ENCODE data around the gene CPEB2.
"Not testable (repeated sequence)": the region's sequence is repeated elsewhere in the genome, so short reads cannot be mapped to it uniquely, and the experiment has no call there.

Gene CPEB2

DNA sequence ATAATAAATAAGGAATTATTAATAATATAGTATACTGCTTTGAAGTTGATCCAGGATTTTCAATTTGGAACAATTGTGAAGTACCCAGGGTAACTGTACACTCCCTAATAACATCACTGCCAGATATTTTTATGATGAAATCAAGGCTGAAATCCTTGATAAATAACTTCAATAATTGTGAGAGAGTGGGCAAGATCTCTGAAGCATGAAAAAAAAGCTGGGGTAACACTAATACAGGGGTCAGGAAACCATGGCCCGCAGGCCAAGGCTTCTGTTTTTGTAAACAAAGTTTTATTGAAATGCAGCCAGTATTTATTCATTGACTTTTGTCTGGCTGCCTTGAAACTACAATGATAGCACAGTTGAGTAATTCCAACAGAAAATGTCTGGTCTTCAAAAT, 41.6 kb downstream of the CPEB2 start:
- DNase-seq: no peak

DNA sequence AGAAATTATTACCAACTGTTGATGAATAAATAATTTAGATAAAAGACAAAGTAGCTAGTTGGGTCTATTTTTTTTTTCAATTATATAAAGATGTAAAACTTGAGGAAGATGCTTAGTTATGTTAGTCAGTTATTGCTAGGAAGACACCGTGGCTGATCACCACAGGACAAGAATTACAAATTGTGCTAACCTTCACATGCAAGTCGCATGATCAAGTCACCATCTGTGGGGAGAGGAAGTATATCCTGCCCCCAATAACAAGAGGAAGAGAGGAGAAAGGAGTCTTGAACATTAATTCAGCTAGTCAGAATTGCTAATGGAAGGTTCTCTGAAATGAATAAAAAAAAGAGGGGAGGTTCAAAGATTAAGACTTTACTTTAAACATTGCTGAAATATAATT, 52.3 kb downstream of the CPEB2 start:
- DNase-seq: no peak

DNA sequence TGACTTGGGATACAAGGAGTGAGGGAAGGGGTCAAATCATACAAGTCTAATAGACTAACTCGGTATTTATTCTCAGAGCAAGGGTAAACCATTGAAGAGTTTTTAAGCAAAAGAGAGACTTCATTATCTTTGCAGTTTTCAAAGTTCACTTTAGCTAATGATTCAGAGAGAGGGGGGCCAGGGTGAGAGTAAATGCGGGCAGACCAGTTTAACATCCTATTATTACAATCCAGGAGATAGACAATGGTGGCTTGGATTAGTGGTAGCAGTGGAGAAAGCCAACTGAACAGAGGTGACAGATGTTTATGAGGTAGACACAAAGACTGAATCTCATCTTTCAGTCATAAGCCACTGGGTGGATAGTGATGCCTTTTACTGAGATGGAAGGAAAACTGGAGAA, 57.9 kb downstream of the CPEB2 start:
- no peak for DNase-seq

DNA sequence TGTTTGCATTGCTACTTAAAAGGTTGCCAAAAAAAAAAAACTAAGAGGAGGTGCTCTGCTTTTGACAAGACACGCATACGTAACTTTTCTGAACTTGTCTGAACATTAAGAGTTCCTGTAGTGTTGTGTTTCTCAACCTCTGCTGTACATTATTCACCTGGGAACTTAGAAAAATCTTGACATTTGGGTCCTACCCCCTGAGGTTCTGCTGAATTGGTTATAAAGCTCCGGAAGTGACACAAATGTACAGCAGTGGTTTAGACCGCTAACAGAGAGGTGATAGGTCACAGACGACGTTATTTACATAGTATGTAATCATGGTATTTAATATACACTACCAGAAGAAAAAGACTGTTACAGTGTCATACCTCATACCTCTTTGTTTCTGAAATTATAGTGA, 61.1 kb downstream of the CPEB2 start:
- no peak for DNase-seq

DNA sequence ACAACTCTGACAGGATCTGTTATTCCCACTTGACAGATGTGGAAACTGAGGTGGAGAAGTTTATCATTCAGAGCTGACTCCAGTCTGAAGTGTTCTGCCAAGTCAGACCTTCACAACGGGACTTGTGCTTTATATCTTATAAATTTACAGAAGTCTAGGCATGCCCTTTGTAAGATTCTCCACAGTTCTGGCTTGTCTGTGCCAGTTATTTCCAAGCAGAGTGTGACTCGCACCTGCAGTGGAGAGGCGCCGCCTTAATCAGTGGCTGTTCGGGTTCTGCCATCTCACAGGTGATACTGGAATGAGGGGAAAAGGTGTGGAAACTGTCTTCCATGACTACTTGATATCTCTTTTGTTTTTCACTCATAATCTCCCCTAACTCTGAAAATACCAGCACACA, 63.2 kb downstream of the CPEB2 start:
- no peak for DNase-seq

DNA sequence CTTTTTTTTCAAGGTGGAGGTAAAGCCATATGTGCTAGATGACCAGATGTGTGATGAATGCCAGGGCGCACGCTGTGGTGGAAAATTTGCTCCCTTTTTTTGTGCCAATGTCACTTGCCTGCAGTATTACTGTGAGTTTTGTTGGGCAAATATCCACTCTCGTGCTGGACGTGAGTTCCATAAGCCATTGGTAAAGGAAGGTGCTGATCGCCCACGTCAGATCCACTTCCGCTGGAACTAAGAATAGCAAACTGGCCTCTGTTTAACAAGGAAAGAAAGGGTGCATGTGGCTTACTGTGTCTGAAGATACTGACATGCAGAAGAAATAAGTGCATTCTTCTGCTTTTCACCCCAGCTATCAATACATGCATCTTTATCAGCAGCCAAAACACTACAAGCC, 63.9 kb downstream of the CPEB2 start:
- peak in 2 of 56 donors; percentile 1 to 4 for DNase-seq

DNA sequence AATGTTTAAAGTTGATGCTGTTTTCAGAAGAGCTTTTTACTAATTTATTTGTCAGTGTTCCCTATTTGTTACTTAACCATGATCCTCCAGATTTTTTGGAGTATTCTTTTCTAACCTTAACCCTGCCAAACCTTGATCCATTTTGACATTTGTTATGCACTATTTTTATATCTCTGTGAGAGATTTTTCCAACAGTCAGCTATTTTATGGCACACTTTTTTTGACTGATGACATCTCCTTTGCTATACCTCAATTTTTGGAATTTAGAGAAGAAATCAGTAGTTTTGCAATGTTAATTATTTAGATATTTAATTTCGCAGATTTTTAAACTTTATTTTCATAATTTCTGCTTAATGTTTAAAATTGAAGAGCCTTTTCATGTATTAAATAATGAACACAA, 66.0 kb downstream of the CPEB2 start:
- DNase-seq: no peak

DNA sequence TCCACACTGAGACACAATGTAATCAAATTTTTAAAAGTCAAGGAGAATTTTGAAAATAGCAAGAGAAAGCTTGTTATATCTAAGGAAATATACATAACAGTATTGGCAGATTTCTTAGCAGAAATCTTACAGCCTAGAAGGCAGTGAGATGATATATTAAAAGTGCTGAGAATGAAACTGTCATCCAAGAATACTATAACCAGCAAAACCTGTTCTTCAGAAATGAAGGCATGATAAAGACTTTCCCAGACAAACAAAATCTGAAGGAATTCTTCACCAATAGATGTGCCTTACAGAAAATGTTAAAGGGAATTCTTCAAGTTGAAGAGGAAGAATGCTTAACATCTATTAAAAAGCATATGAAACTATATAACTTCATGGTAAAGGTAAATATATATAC, 73.6 kb downstream of the CPEB2 start:
- no peak for DNase-seq

DNA sequence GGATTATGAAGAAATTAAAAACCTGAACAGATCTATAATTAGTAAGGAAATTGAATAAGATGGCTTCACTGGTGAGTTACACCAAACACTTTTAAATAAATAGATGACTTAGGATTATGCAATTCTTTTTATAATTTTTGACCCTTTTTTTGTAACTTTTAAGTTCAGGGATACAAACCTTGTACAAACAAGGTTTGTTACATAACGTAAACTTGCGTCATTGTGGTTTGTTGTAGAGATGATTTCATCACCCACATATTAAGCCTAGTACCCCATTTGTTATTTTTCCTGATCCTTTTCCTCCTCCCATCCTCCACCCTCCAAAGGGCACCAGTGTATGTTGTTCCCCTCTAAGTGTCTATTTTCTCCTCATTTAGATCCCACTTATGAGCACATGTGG, 75.7 kb downstream of the CPEB2 start:
- no peak for DNase-seq

DNA sequence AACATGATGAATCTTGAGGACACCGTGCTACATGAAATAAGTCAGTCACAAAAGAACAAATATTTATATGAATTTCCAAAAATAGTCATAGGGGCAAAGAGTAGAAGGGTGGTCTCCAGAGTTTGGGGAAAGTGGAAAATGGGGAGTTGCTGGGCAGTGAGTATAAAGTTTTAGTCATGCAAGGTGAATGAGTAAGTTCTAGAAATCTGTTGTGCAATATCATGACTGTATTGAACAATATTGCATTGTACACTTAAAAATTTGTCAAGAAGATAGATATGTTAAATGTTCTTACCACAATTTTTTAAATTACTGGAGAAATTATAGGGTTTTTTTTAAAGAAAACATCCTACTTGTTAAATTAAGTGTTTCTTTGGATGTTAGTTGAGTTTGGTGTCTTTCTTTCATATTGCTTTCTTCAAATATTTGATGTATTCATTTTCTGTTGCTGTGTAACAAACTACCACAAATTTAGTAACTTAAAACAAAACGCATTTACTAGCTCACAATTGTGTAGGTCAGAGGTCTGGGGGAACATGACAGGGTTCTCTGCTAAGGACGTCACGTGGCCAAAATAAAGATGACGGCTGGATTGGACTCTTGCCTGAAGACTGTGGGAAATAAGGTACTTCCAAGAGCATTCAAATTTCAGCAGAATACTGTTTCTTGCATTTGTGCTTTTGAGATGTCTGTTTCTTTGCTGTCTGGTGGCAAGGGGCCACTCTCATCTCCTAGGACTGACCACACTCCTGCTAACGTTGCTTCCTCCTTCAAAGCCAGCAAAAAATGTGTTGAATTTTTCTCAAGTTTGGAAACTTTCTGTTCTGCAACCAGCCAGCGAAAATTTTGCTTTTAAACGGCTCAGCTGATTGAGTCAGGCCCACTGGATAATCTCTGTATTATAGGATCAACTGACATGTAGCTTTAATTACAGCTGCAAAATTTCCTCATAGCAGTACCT, 76.7 kb downstream of the CPEB2 start:
- no peak for DNase-seq

DNA sequence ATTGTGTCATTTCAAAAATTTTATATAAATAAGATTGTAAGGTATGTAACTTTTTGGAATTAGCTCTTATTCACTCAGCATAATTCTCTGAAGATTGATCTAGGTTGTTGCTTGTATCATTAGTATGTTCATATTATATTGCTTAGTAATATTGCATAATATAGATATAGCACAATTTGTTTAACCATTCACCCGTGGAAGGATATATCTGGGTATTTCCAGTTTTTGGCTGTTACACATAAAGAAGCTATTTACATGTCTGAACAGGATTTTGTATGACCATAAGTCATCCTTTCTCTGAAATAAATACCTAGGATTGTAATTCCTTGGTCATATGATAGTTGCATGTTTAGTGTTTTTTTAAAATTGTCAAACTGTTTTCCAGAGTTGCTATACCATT, 82.5 kb downstream of the CPEB2 start:
- no peak for DNase-seq

DNA sequence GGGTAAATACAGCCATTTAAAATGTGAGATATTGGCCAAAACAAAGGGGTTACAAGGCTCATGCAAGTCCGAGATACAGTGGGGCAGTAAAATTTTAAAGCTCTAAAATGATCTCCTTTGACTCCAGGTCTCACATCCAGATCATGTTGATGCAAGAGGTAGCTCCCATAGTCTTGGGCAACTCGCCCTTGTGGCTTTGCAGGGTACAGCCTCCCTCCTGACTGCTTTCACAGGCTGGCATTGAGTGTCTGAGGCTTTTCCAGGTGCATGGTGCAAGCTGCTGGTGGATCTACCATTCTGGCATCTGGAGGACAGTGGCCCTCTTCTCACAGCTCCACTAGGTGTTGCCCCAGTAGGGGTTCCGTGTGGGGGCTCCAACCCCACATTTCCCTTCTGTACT, 83.5 kb downstream of the CPEB2 start:
- DNase-seq: not testable (repeated sequence)

DNA sequence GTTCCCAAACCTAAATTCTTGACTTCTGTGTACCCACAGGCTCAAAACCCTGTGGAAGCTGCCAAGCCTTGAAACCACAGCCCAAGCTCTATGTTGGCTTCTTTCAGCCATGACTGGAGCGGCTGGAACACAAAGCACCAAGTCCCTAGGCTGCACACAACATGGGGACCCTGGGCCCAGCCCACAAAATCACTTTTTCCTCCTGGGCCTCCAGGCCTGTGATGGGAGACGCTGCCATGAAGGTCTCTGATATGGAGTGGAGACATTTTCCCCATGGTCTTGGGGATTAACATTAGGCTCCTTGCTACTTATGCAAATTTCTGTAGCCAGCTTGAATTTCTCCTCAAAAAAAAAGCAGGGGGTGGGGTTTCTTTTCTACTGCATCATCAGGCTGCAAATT, 84.0 kb downstream of the CPEB2 start:
- DNase-seq: not testable (repeated sequence)

DNA sequence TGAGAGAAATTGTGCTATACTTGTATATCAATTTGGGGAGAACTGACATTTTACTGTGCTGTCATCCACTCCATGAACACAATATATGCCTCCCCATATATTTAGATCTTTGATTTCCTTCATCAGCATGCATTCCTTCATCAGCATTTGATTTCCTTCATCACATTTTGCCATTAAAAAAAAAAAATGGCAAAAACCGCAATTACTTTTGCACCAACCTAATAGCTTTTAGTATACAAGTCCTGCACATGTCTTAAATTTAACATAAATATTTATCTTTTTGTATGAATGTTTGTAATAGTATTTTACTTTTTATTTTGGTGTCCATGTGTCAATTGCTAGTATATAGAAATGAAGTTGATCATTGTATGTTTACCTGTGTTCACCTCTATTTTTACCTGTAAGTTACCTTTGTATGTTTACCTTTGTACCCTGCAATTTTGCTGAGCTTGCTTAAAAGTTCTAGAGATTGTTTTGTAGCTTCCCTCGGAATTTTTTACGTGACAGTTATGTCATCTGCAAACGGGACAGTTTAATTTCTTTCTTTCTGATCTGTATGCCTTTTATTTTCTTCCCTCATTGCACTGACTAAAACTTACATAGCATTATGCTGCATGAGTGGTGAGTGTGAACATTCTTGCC, 86.2 kb downstream of the CPEB2 start:
- no peak for DNase-seq

DNA sequence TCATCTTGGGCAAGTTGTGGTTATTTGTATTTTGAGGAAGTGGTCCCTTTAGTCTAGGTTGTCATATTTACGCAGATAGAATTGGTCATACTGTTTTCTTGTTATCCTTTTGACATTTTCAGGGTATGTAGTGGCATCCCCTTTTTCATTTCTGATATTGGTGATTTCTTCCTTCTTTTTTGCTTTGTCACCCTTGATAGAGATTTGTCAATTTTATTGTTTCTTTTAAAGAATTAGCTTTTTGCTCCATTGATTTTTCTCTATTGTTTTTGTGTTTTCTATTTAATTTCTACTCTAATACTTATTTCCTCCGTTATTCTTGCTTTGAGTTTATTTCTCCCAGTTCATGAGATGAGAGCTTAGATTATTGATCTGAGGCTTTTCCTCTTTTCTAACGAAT, 87.7 kb downstream of the CPEB2 start:
- DNase-seq: no peak

DNA sequence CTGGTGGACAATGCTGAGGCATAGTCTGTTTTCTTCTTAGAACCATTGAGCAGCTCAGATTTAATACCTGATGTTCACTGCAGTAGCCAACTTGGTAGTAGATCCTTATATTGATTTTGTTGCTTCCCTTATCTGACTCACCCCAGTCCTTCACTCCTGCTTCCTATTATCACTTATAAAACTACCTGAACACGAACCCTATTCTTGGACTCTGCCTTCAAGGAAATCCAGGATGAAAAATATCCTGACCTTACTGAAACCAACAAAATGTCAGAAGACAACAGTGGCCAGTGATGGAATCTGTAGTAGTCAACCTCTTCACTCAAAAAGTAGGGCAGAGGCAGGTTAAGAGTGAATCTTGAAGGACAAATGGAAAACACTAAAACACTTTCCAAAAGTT, 98.1 kb downstream of the CPEB2 start:
- DNase-seq: no peak

DNA sequence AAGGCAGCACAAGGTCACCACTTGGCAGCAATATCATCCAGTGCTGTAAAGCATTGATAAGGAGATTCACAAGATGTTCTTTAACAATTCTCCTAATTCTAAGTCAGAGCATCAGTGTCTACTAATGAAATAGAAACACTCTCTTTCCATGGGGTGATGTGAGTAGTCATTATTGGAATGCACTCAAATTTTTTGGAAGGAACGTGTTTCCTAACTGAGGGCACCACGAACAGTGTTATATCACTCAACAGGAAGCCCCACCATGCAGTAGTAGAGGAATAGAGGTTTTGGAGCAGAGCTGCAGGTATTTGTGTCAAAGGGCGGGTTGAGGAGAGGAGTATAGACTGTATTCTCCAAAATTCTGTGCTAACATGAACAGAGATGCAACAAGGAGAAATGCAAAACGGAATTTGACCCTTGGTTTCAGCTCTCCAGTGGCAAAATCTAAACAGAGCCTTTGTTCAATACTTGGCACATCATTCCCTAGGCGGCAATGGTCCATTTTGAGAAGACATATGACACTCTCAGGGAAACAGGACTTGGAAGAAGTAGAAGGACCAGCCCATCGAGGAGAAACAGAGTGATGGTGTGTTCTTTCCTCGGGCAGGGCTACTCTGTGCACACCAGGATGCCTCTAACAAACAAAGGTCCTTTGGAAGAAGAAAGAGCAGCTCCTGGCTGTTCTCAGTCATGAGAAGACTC, 98.9 kb downstream of the CPEB2 start:
- peak in 41 of 56 donors; percentile 2 to 79 (median 24) for DNase-seq

DNA sequence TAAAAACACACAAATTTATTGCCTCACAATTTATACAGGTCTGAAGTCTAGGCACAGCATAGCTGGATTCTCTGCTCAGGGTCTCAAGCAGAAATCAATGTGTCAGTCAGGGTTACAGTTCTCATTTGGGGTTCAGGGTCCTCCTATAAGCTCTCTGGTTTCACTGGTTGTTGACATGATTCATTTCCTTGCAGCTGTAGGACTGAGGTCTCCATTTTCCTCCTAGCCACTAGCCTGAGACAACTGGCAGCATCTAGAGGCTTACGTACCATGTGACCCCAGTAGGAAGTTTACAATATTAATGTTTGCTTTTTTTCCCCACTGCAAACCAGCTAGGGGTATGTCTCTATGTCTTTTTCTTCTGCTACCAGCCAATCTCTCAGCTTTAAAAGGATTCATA, 102.5 kb downstream of the CPEB2 start:
- no peak for DNase-seq

DNA sequence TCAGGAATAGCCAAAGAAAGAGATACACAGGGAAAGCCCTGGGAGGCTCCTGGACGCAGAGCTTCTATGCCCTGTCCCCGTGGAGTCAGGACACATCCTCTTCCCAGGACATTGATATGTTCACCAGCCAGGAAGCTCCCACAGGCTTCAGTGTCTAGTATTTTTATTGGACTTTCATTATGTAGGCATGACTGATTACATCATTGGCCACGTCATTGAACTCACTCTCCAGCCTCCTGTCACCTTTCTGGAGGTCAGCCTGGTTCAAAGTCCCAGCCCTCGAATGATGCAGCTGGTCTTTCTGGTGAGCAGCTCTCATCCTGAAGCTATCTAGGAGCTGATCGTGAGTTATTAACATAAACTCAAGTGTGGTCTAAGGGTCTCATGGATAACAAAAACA, 104.1 kb downstream of the CPEB2 start:
- DNase-seq: no peak

DNA sequence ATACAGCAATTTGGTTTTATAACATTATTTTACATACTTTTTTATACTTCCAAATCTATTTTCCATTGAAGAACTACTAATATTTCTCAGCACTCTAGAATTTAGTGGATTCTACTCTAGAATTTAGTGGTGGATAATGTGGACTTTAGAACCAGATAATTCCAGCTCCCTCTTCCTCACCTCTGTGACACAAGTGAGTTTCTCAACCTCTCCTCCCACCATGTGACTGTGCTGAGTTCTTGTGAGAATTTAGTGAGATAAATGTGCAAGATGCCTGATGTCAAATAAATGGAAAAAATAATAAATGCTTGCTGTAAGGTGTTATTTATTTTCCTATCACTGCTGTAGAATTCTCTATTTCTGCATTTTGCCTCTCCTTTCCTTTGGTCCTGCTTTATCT, 107.3 kb downstream of the CPEB2 start:
- DNase-seq: no peak

DNA sequence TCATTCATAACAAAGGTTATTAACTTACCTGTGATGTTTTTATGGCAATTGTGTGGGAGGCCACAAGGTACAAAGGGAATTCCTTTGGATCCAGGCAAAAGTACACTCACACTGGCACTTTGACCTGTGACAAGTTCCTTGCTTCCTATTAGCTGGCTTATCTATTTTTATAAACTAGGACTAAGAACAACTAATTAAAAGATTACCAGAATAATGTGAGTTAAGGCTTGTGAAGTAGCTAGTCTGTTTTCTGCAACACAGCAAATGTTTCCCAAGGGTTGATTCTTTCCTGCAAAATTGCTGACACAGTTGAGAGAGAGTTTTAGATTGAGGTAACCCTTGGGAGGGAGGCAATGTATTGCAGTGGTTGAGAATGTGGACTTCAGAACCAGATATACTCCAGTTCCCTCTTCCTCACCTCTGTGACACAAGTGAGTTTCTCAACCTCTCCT, 107.9 kb downstream of the CPEB2 start:
- DNase-seq: no peak

DNA sequence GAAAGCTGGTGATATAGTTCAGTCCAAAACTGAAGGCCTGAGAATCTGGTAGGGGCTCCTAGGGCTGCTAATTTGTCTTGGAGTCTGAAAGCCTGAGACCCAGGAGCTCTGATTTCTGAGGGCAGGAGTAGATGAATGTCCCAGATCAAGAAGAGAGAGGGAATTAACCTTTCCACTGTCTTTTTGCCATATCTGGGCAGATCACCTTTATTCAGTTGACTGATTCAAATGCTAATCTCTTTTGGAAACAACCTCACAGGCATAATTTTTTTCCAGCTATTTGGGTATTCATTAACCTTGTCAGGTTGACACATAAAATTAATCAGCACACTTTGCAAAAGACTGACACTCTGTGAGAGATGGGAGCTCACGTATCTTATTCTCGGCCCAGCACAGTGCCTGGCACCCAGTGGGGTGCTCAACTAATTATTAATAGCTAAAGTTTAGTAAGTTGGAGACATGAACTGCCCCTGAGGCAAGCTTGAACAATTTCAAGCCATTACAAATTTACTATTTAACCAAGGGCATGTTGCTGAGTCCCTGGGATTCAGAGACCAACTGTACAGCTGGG, 114.3 kb downstream of the CPEB2 start:
- no peak for DNase-seq
